Measurements from ENCODE around the gene WASF3. TPM values are rescaled to one million over a fixed set of nuclear protein-coding genes. Genes with fewer than 3 reads are reported as not detected.
"Not testable (repeated sequence)": the region's sequence is repeated elsewhere in the genome, so short reads cannot be mapped to it uniquely, and the experiment has no call there.

Gene WASF3
- total RNA-seq, 1 donor from 2014 or later: 22.1 TPM

DNA sequence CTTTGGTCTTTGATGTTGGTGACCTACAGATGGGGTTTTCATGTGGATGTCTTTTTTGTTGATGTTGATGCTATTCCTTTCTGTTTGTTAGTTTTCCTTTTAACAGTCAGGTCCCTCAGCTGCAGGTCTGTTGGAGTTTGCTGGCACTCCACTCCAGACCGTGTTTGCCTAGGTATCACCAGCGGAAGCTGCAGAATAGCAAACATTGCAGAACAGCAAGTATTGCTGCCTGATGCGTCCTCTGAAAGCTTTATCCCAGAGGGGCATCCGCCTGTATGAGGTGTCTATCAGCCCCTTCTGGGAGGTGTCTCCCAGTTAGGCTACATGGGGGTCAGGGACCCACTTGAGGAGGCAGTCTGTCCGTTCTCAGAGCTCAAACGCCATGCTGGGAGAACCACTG lies 78.2 kb downstream of the WASF3 start:
- not testable (repeated sequence) for DNase-seq

DNA sequence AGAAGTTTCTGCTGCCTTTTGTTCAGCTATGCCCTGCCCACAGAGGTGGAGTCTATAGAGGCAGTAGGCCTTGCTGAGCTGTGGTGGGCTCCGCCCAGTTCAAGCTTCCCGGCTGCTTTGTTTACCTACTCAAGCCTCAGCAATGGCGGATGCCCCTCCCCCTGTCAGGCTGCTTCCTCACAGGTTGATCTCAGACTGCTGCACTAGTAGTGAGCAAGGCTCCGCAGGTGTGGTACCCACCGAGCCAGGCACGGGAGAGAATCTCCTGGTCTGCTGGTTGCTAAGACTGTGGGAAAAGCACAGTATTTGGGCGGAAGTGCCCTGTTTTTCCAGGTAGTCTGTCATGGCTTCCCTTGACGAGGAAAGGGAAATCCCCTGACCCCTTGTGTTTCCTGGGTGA lies 78.6 kb downstream of the WASF3 start:
- not testable (repeated sequence) for DNase-seq

DNA sequence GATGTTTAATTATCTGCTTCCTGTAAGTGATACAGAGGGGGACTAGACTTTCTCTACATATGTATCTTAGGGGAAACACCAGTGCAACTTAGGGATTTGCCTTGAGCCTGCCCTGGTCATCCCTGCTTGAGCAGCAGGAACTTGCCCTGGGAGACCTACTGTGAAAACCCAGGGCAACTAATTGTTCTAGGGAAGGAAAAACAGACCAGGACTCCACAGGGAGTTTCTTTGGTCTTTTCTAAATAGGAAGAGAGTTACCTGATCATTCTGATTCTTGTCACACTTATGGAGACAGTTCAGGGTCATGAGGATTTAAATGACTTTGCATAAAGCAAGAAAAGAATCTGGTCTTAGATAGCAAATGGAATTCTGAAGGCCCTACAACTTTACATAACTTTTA lies 89.1 kb downstream of the WASF3 start:
- DNase-seq: no peak

DNA sequence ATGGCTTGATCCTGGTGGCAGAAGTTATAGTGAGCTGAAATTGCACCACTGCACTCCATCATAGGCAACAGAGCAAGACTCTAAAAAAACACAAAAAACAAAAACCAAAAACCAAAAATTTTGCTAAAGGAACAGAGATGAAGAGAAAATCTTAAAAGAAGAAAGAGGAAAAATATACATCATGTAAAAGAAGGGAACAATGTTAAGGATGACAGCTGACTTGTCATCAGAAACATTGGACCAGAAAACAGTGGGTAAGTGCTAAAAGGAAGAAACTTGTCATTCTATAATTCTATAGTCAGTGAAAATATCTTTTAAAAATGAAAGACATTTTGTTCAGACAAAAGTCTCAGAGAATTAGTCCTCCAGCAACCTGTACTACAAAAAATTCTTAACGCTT lies 93.8 kb downstream of the WASF3 start:
- no peak for DNase-seq

DNA sequence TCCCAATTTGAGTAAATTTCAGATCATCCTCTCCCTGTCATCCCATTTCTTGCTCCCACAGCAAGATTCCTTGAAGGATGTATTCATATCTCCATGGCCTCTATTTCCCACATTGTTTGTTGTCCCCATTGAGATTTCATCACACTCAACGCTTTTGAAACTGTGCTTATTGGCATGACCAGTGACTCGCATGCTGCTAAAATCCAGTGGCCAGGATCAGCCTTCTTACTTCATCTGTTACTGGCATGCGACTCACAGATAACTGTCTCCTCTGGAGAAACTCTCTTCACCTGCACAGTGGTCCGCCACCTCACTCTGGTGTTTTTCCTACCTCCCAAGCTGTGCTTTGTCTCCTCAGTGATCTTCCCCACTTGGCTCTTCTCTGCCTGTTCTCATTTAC lies 95.8 kb downstream of the WASF3 start:
- no peak for DNase-seq

DNA sequence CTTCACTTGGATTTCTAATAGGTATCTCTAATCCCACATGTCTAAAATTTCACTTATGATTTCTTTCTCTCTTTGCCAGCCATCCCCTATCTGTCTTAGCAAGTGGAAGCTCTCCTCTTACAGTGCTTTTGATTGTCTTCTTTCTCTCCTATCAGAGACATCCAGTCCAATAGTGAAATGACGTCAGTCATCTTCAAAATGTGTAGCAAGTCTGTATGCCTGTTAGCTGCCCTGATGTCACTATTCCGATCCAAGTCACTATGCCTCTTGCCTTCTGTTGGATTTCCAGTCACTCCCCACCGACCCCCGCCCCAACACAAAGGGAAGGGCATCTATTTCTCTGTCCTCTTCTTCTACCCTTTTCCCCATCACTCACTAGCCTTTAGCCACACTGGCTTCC lies 96.4 kb downstream of the WASF3 start:
- no peak for DNase-seq

DNA sequence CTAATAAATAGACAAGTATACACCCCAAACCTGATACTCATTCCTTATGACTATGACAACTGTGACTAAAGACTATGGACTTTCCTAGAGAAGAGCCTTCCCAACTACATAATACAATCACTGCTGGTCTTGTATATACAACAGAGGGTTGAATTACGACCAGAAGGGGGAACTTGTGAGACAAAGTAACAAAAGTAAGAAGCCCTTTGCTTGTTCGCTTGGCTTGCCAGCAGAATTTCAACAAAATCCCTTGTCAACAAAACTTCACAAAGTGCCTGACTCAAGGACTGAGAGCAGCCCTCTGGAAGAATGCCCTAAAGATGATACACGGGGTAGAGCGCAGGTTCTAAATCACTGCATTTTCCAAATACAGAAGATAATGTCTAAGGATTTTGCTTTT lies 99.4 kb downstream of the WASF3 start:
- DNase-seq: no peak

DNA sequence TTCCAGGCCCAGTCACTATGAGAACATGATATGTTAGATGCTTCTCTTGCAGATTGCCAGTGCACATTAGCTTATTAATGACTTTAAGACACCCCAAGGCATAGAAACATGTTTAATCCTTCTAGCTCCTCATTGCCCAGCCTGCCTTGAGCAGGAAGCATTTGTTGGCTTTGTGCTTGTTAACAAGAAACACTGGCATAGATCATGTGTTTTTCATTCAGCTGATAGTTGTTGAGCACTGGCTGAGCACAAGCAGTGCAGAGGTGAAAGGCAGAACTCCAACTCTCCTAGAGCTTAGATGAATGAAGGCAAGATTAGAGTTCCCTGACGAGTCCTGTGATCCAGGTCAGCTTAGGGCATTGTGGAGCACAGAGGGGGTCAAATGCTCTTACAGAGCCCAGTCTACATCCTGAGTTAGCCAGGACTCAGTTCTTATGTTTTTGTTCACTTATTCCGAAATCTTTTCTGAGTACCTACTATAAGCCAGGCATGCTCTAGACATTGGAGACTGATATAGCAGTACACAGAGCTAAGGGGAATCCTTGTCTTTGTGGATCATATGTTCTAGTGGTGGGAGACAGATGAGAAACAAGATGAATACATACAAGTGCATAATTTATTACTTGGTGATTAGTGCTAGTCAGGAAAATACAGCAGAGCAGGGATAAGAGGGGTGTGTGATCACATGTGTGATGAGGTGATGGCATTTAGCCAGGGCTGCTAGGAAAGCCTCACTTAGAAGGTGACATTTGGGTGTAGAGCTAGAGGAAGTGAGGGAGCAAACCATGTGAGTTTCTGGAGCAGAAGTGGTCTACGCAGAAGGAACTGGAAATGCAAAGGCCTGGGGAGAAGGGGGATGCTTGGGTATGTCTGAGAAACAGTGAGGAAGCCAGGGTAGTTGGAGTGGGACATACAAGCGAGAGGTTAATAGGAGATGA lies 101.2 kb downstream of the WASF3 start:
- DNase-seq: no peak

DNA sequence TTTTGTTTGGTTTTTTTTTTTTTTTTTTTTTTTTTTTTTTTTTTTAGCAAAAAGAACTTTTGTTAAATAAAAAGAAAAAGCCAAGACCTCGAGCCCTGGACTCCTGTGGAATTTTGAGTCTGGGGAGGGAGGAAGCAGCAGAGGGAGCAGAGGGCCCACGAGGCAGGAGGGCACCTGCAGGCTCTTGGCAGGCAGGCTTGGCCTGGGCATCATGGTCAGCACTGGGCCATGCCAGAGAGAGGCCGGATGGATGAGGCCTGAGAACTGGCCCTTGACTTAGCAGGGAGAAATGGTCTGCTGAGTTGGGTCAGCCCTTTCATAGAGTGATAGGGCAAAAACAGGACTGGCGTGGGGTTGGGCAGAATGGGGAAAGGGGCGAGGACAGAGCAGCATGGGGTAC lies 102.7 kb downstream of the WASF3 start:
- DNase-seq: no peak

DNA sequence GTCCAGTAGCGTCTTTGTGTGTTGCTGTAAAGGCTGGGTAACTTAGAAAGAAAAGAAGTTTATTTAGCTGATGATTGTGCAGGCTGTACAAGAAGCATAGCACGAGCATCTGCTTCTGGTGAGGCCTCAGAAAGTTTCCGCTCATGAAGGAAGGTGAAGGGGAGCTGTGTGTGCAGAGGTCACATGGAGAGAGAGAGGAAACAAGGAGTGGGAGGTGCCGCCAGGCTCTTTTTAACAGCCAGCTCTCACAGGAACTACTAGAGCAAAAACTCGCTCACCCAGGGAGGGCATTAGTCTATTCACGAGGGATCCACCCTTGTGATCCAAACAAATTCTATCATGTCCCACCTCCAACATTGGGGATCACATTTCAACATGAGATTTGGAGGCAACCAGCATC lies 103.3 kb downstream of the WASF3 start:
- no peak for DNase-seq

DNA sequence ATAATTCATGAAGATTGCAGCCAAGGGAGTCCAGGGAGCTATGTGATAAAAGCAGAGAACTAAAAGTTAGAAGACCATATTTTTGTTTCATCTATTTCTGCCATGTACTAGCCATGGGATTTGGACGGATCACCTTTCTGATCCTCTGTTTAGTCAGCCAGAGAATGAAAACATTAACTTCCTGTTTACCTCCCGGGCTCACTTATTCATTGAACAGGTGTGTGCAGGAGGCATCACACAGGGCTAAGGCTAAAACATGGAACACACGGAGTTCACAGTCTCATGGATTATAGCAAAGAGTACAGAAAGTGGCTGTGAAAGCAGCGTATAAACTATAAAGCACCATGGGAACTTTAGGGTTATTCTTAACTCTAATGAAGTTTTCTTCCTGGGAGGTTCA lies 106.3 kb downstream of the WASF3 start:
- DNase-seq: no peak

DNA sequence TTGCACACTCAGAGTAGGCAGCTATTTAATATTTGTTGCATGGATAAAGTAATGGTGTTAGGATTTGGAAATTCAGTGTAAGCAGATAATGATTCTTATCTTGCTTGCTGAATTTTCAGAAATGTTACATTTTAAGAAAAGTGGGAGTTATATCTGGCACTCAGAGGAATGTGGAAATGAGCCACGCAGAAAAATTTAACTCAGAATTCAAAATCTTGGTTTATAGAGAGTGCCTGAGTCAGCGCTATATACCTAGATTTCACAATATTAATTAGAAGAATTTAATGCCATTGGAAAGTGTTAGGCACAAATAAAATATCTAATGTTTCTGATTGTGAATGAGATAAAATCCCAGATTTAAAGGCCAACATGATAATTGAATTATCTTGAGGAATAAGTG lies 106.8 kb downstream of the WASF3 start:
- DNase-seq: no peak

DNA sequence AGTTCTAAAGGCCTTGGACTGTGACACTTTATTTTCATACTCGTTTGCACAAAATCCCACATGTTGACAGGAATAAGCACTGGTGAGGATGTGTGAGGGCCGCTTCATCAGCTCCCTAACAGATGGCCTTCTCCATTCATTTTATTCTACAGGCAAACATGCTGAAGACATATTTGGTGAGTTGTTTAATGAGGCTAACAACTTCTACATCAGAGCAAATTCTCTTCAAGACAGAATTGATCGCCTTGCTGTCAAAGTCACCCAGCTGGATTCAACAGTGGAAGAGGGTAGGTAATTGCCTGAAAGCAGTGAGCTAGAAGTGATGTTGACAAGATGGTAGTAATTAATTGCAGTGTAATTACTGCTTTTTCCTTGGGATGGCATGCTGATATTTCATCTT lies 107.4 kb downstream of the WASF3 start:
- no peak for DNase-seq

DNA sequence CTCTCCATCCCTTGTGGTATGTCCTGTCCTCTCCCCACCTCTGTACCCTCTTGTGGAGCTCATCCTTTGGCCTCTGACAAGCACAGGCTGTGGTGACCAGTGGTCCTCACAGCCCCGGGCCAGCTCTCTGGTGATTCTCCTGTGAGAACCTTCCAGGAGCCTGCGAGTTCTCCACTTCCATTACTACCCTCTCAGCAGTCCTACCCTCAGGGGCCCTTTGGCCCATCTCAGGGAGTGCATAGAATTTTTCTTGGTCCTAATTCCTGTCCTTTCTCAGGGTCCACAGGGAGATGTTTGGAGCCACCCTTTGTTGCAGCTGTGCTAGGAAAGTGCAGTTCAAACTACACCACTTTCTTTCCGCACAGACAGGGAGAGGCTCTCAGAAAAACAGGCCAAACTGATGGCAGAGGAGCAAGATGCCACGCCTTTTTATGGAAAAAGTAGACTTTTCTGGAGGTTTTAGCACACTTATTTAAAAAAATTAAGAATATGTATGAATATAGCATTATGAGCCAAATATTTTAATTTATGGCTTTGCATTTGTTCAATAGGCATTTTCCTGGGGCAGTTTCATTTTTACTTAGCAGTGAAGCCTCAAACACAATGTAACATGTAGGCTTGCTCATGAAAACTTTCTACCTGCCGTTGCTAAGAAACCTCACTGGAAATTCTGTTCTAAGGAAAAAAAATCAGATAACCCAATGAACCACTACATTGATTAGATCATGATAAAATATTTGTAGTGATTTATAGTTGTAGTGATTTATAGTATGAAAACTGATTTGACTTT lies 111.1 kb downstream of the WASF3 start:
- DNase-seq: no peak

DNA sequence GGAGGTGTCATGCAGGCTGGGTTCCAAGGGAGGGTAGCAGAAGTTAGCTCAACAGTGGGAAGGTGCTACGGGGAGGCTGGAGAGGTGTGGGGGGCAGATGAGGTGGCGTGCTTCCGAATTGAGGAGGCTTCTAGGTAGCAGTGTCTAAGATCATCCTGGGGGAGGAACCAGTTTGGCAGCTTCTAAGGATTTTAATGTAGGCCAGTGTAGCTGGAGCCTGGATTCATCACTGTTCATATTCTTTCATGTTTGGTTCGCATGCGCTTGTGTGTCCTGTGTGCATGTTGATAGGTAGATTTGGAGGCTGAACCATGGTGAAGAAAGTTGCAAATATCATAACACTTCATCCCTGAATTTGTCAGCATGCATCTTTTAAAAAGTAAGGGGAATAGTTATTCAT lies 116.4 kb downstream of the WASF3 start:
- DNase-seq: no peak

DNA sequence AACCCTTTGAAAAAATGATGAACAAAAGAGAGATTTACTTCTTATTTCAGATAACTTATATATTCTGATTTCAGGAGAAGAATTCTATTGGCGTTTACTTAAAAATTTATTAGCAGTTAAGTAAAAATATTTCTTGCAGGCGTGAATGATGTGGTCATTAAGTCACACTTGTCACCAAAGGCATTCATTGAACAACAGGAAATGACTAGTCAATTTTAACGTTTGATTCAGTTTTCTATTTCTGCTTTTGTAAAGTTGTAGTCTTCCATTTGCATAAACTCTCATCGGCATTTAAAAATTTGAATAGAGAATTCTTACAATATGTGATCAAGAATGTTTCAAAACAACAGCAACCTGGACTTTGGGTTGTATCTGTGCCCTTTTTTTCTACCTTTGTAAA lies 119.7 kb downstream of the WASF3 start:
- DNase-seq: no peak

DNA sequence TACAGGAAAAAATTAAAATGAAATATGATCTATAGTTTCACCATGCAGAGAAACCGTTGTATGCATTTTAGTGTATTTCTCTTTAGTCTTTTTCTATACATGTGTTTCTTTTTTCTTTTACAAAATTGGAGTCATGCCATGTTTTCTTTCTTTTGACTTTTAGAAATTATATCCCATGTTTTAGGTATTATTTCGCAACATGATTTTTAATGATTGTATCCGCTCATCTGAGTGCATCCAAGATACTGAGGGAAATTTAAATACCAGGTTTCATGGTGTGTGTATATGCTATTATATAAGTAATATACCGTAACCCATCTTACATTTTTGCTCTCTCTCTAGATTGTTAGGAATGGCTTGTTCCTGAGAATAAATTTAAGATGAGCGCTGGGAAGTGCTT lies 120.8 kb downstream of the WASF3 start:
- DNase-seq: no peak

DNA sequence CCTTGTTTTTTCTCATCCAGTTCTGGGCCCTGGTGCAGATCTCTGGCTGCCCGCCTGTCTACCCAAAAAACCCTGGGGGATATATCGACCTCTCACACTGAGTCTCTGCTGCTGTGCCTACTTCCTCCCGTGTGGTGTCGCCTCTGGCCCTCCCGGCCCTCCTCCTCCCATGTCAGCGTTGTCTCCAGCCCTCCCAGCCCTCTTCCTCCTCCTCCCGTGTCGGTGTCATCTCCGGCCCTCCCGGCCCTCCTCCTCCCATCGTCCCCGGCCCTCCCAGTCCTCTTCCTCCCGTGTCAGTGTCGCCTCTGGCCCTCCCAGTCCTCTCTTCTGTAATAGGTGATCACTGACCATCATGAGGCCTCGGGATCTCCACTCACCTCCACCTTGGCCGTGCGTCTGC lies 121.3 kb downstream of the WASF3 start:
- no peak for DNase-seq

DNA sequence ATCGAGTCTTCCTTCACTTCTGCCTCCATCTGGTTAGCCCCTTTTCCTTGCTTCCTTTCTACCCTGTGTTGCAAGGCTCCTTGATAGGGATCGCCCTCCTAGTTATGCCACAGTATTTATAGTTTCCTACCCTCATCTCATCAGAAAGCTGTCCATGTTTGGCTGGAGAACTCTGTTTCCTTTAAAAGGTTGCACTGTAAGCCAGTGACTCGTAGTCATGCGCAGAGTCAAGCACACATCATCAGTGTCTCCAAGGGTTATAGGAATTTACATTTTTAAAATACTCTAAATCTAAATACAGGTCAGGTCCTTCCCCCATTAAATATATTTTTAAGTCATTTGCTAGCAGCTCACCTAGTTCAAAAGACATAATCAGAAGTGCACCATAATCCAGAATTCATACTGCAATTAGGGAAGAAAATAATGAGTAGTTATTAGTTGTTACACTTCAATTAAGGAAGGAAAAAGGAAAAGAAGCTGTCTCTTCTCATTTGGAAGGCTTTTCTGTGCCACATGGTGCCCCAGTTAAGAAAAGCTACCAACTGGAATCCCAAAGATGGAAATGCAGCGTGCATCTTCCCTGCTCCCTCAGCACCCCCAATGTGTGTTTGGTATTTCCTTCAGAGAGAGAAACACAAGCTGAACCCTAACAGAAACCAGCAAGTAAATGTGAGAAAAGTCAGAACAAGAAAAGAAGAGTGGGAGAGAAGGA lies 122.1 kb downstream of the WASF3 start:
- no peak for DNase-seq

DNA sequence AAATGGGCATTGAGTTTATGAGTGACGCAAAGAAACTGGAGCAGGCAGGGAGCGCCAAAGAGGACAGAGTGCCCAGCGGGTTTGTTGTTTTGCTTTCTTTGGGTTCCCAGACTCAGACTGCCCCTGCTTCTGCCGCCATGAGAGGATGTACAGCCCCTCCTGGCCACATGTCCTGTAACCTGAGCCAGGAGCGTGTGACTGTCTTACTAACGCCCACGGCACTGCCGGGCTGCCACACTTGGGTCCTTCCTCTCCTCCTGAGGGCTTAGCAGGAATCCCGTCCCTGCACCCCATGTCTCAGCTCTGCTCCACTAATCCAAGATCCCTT lies 122.6 kb downstream of the WASF3 start:
- no peak for DNase-seq

DNA sequence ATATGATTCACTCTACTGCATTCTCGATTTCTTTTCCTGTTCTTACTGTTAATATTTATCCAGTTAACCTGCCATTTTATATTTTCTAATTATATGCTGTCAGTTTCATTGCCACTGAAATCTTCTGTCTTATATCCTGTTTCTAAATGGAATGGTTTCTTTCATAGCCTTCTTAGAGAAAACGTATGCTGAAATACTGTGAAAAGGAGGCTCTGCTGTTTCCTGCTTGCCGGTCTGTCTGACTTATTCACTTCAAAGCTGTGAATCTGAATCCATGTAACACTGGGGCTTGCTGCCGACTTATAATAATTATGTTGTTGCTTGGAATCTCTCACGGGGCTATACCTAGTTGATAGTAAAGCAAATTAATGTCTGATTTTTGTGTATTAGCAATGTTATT lies 123.1 kb downstream of the WASF3 start:
- no peak for DNase-seq

DNA sequence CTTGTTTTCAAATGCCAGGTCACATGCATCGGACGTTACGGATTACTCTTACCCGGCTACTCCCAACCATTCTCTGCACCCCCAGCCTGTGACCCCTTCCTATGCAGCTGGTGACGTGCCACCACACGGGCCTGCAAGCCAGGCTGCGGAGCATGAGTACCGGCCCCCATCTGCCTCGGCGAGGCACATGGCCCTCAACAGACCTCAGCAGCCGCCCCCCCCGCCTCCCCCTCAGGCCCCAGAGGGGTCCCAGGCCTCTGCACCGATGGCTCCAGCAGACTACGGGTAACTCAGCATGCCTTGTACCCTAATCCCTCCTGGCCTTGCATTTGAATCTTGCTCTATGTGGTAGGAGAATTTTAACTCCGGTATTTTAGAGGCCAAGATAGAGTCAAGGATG lies 123.6 kb downstream of the WASF3 start:
- DNase-seq: no peak

DNA sequence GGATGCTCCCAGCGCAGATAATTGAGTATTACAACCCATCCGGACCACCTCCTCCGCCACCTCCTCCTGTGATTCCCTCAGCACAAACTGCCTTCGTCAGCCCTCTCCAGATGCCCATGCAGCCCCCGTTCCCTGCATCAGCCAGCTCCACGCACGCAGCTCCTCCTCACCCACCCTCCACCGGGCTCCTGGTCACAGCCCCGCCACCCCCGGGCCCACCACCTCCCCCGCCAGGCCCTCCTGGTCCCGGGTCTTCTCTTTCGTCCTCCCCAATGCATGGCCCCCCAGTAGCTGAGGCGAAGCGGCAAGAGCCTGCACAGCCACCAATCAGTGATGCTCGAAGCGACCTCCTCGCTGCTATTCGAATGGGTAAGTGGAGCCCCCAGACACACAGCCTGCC lies 125.1 kb downstream of the WASF3 start:
- no peak for DNase-seq

Data from occipital lobe (tissue), 2 donors.